Bronchial epithelial cell (primary cell): ENCODE measurements around the gene NTM. TPM values are rescaled to one million over a fixed set of nuclear protein-coding genes. Genes with fewer than 3 reads are reported as not detected.

ENCODE experiments used
- DNase-seq: peaks from one replicate; pipeline ENCODE4 v3.0.0-alpha.2; 2010; ENCODE audit warnings: low read depth
- FAIRE-seq: peaks from 2 replicates; lab custom pipeline; 2011; peaks lifted over from hg19 to GRCh38; lab: Jason Lieb, UNC
- H3K27me3 ChIP-seq: 2 replicates; pipeline ENCODE4 v1.5.1; 2011; ENCODE audit warnings: low read length; ENCODE audit not compliant: control insufficient read depth, insufficient read depth
- H3K36me3 ChIP-seq: 2 replicates; pipeline ENCODE4 v1.5.1; 2011; ENCODE audit warnings: low read length; ENCODE audit not compliant: control insufficient read depth, insufficient read depth
- H3K4me3 ChIP-seq: 2 replicates; pipeline ENCODE4 v1.5.1; 2011; ENCODE audit warnings: mild to moderate bottlenecking, low read depth, low read length, control low read depth
- total RNA-seq: library from RNA; depleted of rRNA; stranded (reverse); fragments of >200 nt; gene quantifications from 2 replicates; pipeline ENCODE4 v1.2.1, GENCODE V29; 2014
- TF ChIP-seq, protein P1 (sequence below): IDR thresholded peaks from 2 replicates; pipeline ENCODE4 v1.5.1; 2011; ENCODE audit warnings: mild to moderate bottlenecking, moderate library complexity, low read length, control low read depth, inconsistent platforms; ENCODE audit not compliant: insufficient read depth, severe bottlenecking

NTM gene
- total RNA-seq, 1 donor from 2014 or later: 4.2 TPM

DNA sequence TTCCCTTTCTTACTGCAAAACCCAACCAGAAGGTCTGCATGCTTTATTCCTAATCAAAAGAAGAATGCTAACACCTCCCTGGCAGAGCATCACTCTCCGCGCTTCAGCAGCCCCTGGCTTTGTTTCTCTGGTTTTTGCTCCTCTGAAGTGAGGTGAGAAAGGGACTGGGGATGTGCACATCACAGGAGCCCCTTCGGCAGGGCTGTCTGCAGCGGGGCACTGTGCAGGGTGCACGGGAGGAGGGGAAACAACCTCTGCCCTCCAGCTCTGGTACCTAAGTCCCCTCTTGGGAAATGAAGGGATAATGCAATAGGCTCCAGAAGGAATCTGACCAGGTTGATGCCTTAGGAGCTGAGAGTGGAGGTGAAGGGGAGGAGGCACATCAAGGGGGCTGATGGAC lies 312.7 kb downstream of the NTM start:
- FAIRE-seq: no peak
- TF ChIP-seq, protein P1, sequence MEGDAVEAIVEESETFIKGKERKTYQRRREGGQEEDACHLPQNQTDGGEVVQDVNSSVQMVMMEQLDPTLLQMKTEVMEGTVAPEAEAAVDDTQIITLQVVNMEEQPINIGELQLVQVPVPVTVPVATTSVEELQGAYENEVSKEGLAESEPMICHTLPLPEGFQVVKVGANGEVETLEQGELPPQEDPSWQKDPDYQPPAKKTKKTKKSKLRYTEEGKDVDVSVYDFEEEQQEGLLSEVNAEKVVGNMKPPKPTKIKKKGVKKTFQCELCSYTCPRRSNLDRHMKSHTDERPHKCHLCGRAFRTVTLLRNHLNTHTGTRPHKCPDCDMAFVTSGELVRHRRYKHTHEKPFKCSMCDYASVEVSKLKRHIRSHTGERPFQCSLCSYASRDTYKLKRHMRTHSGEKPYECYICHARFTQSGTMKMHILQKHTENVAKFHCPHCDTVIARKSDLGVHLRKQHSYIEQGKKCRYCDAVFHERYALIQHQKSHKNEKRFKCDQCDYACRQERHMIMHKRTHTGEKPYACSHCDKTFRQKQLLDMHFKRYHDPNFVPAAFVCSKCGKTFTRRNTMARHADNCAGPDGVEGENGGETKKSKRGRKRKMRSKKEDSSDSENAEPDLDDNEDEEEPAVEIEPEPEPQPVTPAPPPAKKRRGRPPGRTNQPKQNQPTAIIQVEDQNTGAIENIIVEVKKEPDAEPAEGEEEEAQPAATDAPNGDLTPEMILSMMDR: no peak
- no peaks in the 10 kb centered on the region for H3K27me3 ChIP-seq

DNA sequence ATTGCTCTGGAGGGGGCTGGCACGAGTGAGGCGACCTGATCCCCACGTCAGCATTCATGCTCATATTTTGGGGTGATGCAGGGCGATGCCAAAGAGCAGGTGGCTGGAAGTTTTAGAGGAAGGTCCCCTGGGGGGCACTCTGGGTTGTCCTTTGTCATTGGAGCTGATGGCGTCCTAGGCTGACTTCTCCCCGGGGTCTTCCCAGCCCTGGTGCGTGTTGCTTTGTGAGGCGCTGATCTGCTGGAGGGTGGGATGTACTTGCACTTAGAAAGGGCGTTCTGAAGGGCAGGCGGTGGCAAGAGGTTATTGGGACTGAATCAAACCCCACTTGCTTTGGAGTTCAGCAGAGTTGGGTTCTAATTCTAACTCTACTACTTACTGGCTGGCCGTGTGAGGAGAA lies 313.3 kb downstream of the NTM start:
- Histone ChIP-seq H3K27me3 (no peaks in the 10 kb centered on the region), H3K36me3 (no peaks in the 10 kb centered on the region), H3K4me3 (no peak overlapping the region)
- TF ChIP-seq, protein P1: no peak
- no peak for FAIRE-seq
- DNase-seq: no peak

More for the DNA sequence above, 312.7 kb downstream of the NTM start:
- no peaks in the 10 kb centered on the region for H3K36me3 ChIP-seq
- DNase-seq: no peak
- no peak overlapping the region for H3K4me3 ChIP-seq

GRCh38 chr11:131684111-131685060 lies 314.0 kb downstream of the NTM start:
- TF ChIP-seq, protein P1: no peak
- no peak for DNase-seq
- no peaks in the 10 kb centered on the region for H3K36me3 ChIP-seq
- H3K4me3 ChIP-seq: no peak overlapping the region
- FAIRE-seq: no peak
- H3K27me3 ChIP-seq: no peaks in the 10 kb centered on the region

- Histone ChIP-seq H3K4me3 (no peak overlapping the region), H3K36me3 (no peaks in the 10 kb centered on the region), H3K27me3 (no peaks in the 10 kb centered on the region)
- DNase-seq (no peak), FAIRE-seq (no peak)
- TF ChIP-seq, protein P1: no peak
Observed at GRCh38 chr11:131685206-131685605, 314.8 kb downstream of the NTM start.

GRCh38 chr11:131685906-131686305 lies 315.5 kb downstream of the NTM start:
- Histone ChIP-seq H3K4me3 (no peak overlapping the region), H3K27me3 (no peaks in the 10 kb centered on the region), H3K36me3 (no peaks in the 10 kb centered on the region)
- no peak for DNase-seq
- FAIRE-seq: no peak
- TF ChIP-seq, protein P1: no peak

GRCh38 chr11:131686836-131687235 lies 316.4 kb downstream of the NTM start:
- Histone ChIP-seq H3K27me3 (no peaks in the 10 kb centered on the region), H3K36me3 (no peaks in the 10 kb centered on the region), H3K4me3 (no peak overlapping the region)
- TF ChIP-seq, protein P1: no peak
- DNase-seq: no peak
- FAIRE-seq: no peak
